8988T (cell line): ENCODE results near the gene RASGEF1B.

Experiments
- DNase-seq: peaks from one replicate; pipeline ENCODE4 v3.0.0; 2011

RASGEF1B gene

GRCh38 chr4:81465406-81466340 lies 6.0 kb downstream of the RASGEF1B start:
- DNase-seq, result no peak

GRCh38 chr4:81460834-81461233 lies 10.9 kb downstream of the RASGEF1B start:
- DNase-seq, result no peak

GRCh38 chr4:81460191-81460701 lies 11.5 kb downstream of the RASGEF1B start:
- DNase-seq, result no peak

GRCh38 chr4:81459228-81459627 lies 12.5 kb downstream of the RASGEF1B start:
- DNase-seq, result no peak

- no peak for DNase-seq
Measured at GRCh38 chr4:81457921-81458520, 13.7 kb downstream of the RASGEF1B start.

- no peak for DNase-seq
Measured at GRCh38 chr4:81457345-81457744, 14.4 kb downstream of the RASGEF1B start.

GRCh38 chr4:81455897-81456296 lies 15.8 kb downstream of the RASGEF1B start:
- DNase-seq, result no peak

GRCh38 chr4:81454948-81455347 lies 16.8 kb downstream of the RASGEF1B start:
- no peak for DNase-seq

GRCh38 chr4:81454499-81454898 lies 17.2 kb downstream of the RASGEF1B start:
- no peak for DNase-seq

GRCh38 chr4:81453024-81453423 lies 18.7 kb downstream of the RASGEF1B start:
- DNase-seq, result no peak

- no peak for DNase-seq
Measured at GRCh38 chr4:81452452-81453006, 19.2 kb downstream of the RASGEF1B start.

GRCh38 chr4:81449015-81449414 lies 22.7 kb downstream of the RASGEF1B start:
- DNase-seq, result no peak

- no peak for DNase-seq
Measured at GRCh38 chr4:81447566-81448229, 24.0 kb downstream of the RASGEF1B start.

- no peak for DNase-seq
Measured at GRCh38 chr4:81446634-81447033, 25.1 kb downstream of the RASGEF1B start.

GRCh38 chr4:81445196-81445595 lies 26.5 kb downstream of the RASGEF1B start:
- DNase-seq, result no peak

- no peak for DNase-seq
Measured at GRCh38 chr4:81442484-81443085, 29.1 kb downstream of the RASGEF1B start.

GRCh38 chr4:81440949-81441348 lies 30.8 kb downstream of the RASGEF1B start:
- DNase-seq, result no peak

GRCh38 chr4:81436941-81437574 lies 34.6 kb downstream of the RASGEF1B start:
- no peak for DNase-seq

GRCh38 chr4:81436096-81436495 lies 35.6 kb downstream of the RASGEF1B start:
- no peak for DNase-seq

- no peak for DNase-seq
Measured at GRCh38 chr4:81432825-81433224, 38.9 kb downstream of the RASGEF1B start.

- DNase-seq, result no peak
Measured at GRCh38 chr4:81431971-81432370, 39.7 kb downstream of the RASGEF1B start.

GRCh38 chr4:81429607-81430006 lies 42.1 kb downstream of the RASGEF1B start:
- DNase-seq, result no peak
